Bronchial epithelial cell (primary cell): ENCODE measurements around the gene PLEKHA6. TPM values are rescaled to one million over a fixed set of nuclear protein-coding genes. Genes with fewer than 3 reads are reported as not detected.

Experiments
- DNase-seq: peaks from one replicate; pipeline ENCODE4 v3.0.0-alpha.2; 2010; ENCODE audit warnings: low read depth
- FAIRE-seq: peaks from 2 replicates; lab custom pipeline; 2011; peaks lifted over from hg19 to GRCh38; lab: Jason Lieb, UNC
- H3K27me3 ChIP-seq: 2 replicates; pipeline ENCODE4 v1.5.1; 2011; ENCODE audit warnings: low read length; ENCODE audit not compliant: control insufficient read depth, insufficient read depth
- H3K36me3 ChIP-seq: 2 replicates; pipeline ENCODE4 v1.5.1; 2011; ENCODE audit warnings: low read length; ENCODE audit not compliant: control insufficient read depth, insufficient read depth
- H3K4me3 ChIP-seq: 2 replicates; pipeline ENCODE4 v1.5.1; 2011; ENCODE audit warnings: mild to moderate bottlenecking, low read depth, low read length, control low read depth
- total RNA-seq: library from RNA; depleted of rRNA; stranded (reverse); fragments of >200 nt; gene quantifications from 2 replicates; pipeline ENCODE4 v1.2.1, GENCODE V29; 2014
- TF ChIP-seq, protein P1 (sequence below): IDR thresholded peaks from 2 replicates; pipeline ENCODE4 v1.5.1; 2011; ENCODE audit warnings: mild to moderate bottlenecking, moderate library complexity, low read length, control low read depth, inconsistent platforms; ENCODE audit not compliant: insufficient read depth, severe bottlenecking

Gene PLEKHA6
- total RNA-seq, 1 donor from 2014 or later, result 2.1 TPM

DNA sequence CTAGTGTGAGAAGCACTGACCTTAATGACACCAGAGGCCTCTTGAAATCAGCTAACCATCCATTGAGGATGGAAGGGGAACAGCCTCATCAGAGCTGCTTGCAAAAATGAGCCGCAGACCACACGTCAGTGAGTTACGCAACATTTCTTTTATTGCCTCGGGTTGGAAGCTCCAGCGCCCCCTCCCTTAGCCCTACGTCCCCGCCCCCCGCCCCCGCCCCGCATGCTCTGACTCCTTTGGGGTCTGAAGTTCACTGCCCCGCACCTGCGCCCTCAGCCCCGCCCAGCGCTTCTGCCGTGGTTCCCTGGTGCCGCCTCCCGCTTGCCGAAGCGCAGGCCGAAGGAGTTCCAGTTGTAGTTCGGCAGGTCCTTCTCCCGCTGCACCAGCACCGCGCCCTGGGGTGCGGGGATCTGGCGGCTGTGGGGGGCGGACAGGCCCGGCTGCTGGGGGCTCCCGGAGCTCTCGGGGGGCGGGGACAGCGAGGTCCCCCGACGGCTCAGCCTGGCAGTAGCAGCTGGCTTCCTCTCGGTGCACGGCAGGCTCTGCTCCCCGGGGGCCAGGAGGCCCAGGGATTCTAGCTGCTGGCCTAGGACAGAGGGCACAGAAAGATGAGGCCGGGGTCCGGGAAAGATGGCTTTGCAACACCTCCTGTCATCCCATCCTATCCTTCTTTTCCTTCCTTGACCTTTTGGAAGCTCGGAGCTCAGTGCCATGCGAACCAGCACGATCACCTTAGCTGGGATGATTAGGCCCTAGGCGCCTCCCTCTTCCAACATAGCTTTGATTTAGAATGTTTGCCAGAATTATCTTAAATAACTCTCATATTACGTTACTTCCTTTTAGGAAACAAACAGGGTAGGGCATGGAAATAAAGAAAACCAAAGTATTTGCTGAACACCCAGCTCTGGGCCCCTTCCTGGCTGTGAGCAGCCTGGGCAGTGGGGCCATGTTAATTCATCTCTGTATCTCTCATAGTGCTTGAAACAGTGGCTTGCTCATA lies 169.2 kb downstream of the PLEKHA6 start:
- DNase-seq, result peak; percentile 54
- no peaks in the 10 kb centered on the region for H3K27me3 ChIP-seq
- TF ChIP-seq, protein P1, sequence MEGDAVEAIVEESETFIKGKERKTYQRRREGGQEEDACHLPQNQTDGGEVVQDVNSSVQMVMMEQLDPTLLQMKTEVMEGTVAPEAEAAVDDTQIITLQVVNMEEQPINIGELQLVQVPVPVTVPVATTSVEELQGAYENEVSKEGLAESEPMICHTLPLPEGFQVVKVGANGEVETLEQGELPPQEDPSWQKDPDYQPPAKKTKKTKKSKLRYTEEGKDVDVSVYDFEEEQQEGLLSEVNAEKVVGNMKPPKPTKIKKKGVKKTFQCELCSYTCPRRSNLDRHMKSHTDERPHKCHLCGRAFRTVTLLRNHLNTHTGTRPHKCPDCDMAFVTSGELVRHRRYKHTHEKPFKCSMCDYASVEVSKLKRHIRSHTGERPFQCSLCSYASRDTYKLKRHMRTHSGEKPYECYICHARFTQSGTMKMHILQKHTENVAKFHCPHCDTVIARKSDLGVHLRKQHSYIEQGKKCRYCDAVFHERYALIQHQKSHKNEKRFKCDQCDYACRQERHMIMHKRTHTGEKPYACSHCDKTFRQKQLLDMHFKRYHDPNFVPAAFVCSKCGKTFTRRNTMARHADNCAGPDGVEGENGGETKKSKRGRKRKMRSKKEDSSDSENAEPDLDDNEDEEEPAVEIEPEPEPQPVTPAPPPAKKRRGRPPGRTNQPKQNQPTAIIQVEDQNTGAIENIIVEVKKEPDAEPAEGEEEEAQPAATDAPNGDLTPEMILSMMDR, result no peak
- FAIRE-seq, result no peak
- H3K36me3 ChIP-seq, result no peaks in the 10 kb centered on the region
- no peak overlapping the region for H3K4me3 ChIP-seq

DNA sequence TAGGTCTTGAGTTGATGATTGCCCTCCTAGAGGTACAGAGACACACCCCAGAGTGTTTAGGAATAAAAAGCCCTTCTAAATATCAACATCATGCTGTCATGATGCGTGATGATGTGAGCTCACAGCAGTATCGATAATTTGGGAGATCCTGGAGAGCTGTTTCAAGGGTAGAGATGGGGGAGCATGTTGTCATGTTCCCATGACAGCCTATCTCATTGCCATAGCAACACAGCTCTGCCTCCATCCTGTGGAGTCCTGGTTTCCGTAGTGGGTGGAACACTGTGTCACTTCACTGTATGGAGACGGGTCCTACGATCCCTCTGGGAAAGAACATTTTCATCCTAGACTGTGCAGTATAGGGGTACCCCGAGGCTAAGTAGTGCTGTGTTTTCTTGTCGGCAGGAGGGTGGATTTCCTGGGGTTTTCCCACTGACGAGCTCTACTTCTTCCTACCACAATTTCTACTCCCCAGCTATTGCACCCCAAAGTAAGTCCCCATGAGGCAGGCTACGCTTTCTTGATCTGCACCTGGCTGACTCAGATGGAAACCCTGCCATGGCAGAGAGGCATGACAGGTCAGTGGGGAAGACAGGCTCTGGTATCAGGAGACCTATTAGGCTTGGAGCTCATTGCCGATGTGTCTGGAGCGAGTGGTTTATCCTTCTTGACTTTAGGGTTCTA lies 170.6 kb downstream of the PLEKHA6 start:
- TF ChIP-seq, protein P1, result no peak
- H3K27me3 ChIP-seq, result no peaks in the 10 kb centered on the region
- FAIRE-seq, result no peak
- H3K36me3 ChIP-seq, result no peaks in the 10 kb centered on the region
- no peak for DNase-seq
- H3K4me3 ChIP-seq, result no peak overlapping the region

- DNase-seq (no peak), FAIRE-seq (no peak)
- Histone ChIP-seq H3K4me3 (no peak overlapping the region), H3K27me3 (no peaks in the 10 kb centered on the region), H3K36me3 (no peaks in the 10 kb centered on the region)
- TF ChIP-seq, protein P1, result no peak
These were observed 173.1 kb downstream of the PLEKHA6 start for GRCh38 chr1:204186597-204186996.

DNA sequence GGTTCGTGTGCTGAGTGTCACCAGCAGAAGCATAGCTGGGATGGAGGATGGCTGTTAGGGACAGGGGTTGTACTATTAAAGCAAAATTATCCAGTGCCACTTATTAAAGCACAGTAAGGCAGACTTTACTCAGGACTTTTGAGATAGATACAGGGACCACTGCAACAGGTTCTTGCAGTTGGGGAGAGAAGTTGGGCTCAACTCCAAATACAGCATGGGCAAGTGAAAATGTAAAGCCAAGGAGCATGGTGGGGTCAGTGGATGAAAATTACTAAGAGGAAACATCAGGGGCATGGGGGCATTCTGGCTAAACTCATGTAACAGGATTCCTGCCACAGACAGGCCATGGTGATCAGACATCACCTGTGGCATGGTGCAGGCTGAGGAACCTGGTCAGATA lies 178.6 kb downstream of the PLEKHA6 start:
- FAIRE-seq (peak; percentile 93), DNase-seq (no peak)
- Histone ChIP-seq H3K36me3 (no peaks in the 10 kb centered on the region), H3K4me3 (no peak overlapping the region), H3K27me3 (peaks cover 2% of the 10 kb centered on the region)
- TF ChIP-seq, protein P1, result no peak

GRCh38 chr1:204180133-204180532 lies 179.6 kb downstream of the PLEKHA6 start:
- no peak for DNase-seq
- TF ChIP-seq, protein P1, result no peak
- Histone ChIP-seq H3K36me3 (no peaks in the 10 kb centered on the region), H3K4me3 (no peak overlapping the region), H3K27me3 (peaks cover 2% of the 10 kb centered on the region)
- FAIRE-seq, result no peak
